K562 (cell line): ENCODE data around the gene NCOA6. TPM values are rescaled to one million over a fixed set of nuclear protein-coding genes. Genes with fewer than 3 reads are reported as not detected.

Source experiments
- ATAC-seq: fragments of 200-7000 bp; cut with Tn5 transposase; 3 replicates; pipeline ENCODE4 v1.9.1; 2020; ENCODE audit warnings: moderate library complexity
- BruUV-seq: library from RNA; stranded (reverse); fragments of 400-500 nt; replicated peaks from 2 replicates; lab custom pipeline; 2021; lab: Mats Ljungman, UMichigan
- CTCF ChIA-PET: fragments of 300-600 bp; formaldehyde crosslinking; extraction: SDS; loops from one replicate; lab custom pipeline; 2021; ENCODE audit warnings: low intra/inter-chr PET ratio; lab: Yijun Ruan, JAX
- POLR2A ChIA-PET: fragments of 300-600, 350-650 bp; sonication (Branson Sonifier 250); formaldehyde crosslinking; extraction: SDS; loops from one replicate; lab custom pipeline; 2021; ENCODE audit warnings: antibody characterized with exemption, inconsistent platforms; lab: Yijun Ruan, JAX
- DNase-seq, 4 experiments: peaks; one replicate each; pipeline versions ENCODE4 v3.0.0 to v3.0.0-alpha.2; 2011 to 2018; ENCODE audit warnings: low spot score in 3 of 4, mixed read lengths in 3 of 4; ENCODE audit errors: extremely low read depth in 1 of 4
- FAIRE-seq: peaks from 2 replicates; lab custom pipeline; 2011; peaks lifted over from hg19 to GRCh38; lab: Jason Lieb, UNC
- H2AFZ ChIP-seq: 2 replicates; pipeline ENCODE4 v1.6.0; 2011; ENCODE audit warnings: low read depth, low read length, control low read depth, inconsistent platforms
- H3K27ac ChIP-seq: fragments of 200-600 bp; 3 replicates; pipeline ENCODE4 v1.8.0; 2011; ENCODE audit warnings: low read depth, mild to moderate bottlenecking, control low read depth, inconsistent platforms, low read length, moderate library complexity, mixed read lengths; ENCODE audit errors: extremely low read depth
- H3K27me3 ChIP-seq, 2 experiments: fragments of 300-600 bp in 1 of 2; 2 replicates in 1 of 2; 3 replicates in 1 of 2; pipeline versions ENCODE4 v1.6.0 to v1.8.0; 2011; ENCODE audit warnings: inconsistent platforms in 2 of 2, low read length in 2 of 2, mild to moderate bottlenecking in 1 of 2, mixed read lengths in 1 of 2, moderate library complexity in 1 of 2; ENCODE audit not compliant: control insufficient read depth in 2 of 2, insufficient read depth in 2 of 2
- H3K36me3 ChIP-seq: fragments of 300-600 bp; 3 replicates; pipeline ENCODE4 v1.8.0; 2011; ENCODE audit warnings: mild to moderate bottlenecking, low read length, inconsistent platforms; ENCODE audit not compliant: control insufficient read depth, insufficient read depth
- H3K4me1 ChIP-seq, 2 experiments: fragments of 200-600 bp in 1 of 2; replicated peaks in 1 of 2; 2 replicates in 1 of 2; 3 replicates in 1 of 2; pipeline versions ENCODE4 v1.5.1 to v1.8.0; 2011; ENCODE audit warnings: inconsistent platforms in 2 of 2, low read length in 2 of 2, mild to moderate bottlenecking in 1 of 2, mixed read lengths in 1 of 2, moderate library complexity in 1 of 2; ENCODE audit not compliant: control insufficient read depth in 2 of 2, insufficient read depth in 2 of 2
- H3K4me2 ChIP-seq: 2 replicates; pipeline ENCODE4 v1.6.1; 2011; ENCODE audit warnings: low read length, control low read depth, inconsistent platforms, mixed read lengths; ENCODE audit not compliant: insufficient read depth
- H3K4me3 ChIP-seq: fragments of 200-600 bp; sonication (generic), shearing (Covaris generic); 2 replicates; pipeline ENCODE4 v1.5.1; 2016; ENCODE audit warnings: control low read depth, inconsistent platforms
- H3K79me2 ChIP-seq: fragments of 200-600 bp; 3 replicates; pipeline ENCODE4 v1.8.0; 2011; ENCODE audit warnings: low read length, inconsistent platforms; ENCODE audit not compliant: control insufficient read depth, insufficient read depth
- H3K9ac ChIP-seq, 2 experiments: 2 replicates each; pipeline versions ENCODE4 v1.6.0 to v1.6.1; 2011; ENCODE audit warnings: low read depth in 2 of 2, low read length in 2 of 2, control low read depth in 1 of 2, inconsistent platforms in 1 of 2, mild to moderate bottlenecking in 1 of 2, mixed read lengths in 1 of 2; ENCODE audit not compliant: insufficient read depth in 1 of 2
- H3K9me1 ChIP-seq: one replicate; pipeline ENCODE4 v1.6.0; 2011; ENCODE audit warnings: inconsistent platforms, mild to moderate bottlenecking, low read length, moderate library complexity; ENCODE audit not compliant: control insufficient read depth, insufficient read depth
- H3K9me3 ChIP-seq: replicated peaks from 2 replicates; pipeline ENCODE4 v1.5.1; 2011; ENCODE audit warnings: low read depth, low read length, inconsistent platforms; ENCODE audit not compliant: control insufficient read depth, insufficient read depth
- H4K20me1 ChIP-seq: replicated peaks from 2 replicates; pipeline ENCODE4 v1.6.1; 2011; ENCODE audit warnings: low read length, inconsistent platforms, mixed read lengths; ENCODE audit not compliant: control insufficient read depth, insufficient read depth
- EP400 ChIP-seq: fragments of 450-650 bp; IDR thresholded peaks from 2 replicates; pipeline ENCODE4 v1.6.1; 2017; ENCODE audit warnings: antibody characterized with exemption, mild to moderate bottlenecking, moderate library complexity
- FIP1L1 ChIP-seq: fragments of 200-400 bp; formaldehyde crosslinking; IDR thresholded peaks from 2 replicates; pipeline ENCODE4 v1.6.1; 2018; ENCODE audit warnings: mild to moderate bottlenecking, low read depth, low read length; ENCODE audit not compliant: poor library complexity, severe bottlenecking
- GABPA ChIP-seq: fragments of 200-800 bp; sonication (Bioruptor generic); conservative IDR thresholded peaks from 2 replicates; pipeline ENCODE4 v1.6.1; 2016; ENCODE audit warnings: low read depth, missing genetic modification characterization, missing compliant biosample characterization
- MAFF ChIP-seq: IDR thresholded peaks from 2 replicates; pipeline ENCODE4 v1.6.1; 2012; ENCODE audit warnings: low read length, improper control_type of control experiment
- MCM2 ChIP-seq: fragments of 450-650 bp; IDR thresholded peaks from 2 replicates; pipeline ENCODE4 v1.6.1; 2017; ENCODE audit warnings: low read depth, mild to moderate bottlenecking
- MTA2 ChIP-seq: fragments of 450-650 bp; IDR thresholded peaks from 2 replicates; pipeline ENCODE4 v1.6.1; 2016; ENCODE audit warnings: low read depth
- NCOA2 ChIP-seq, 2 experiments: fragments of 450-650 bp; IDR thresholded peaks; 2 replicates each; pipeline ENCODE4 v1.6.1; 2018; ENCODE audit warnings: mild to moderate bottlenecking in 2 of 2, moderate library complexity in 1 of 2; ENCODE audit not compliant: partially characterized antibody in 2 of 2
- NR2C1 ChIP-seq, 2 experiments: fragments of 450-650 bp; IDR thresholded peaks; 2 replicates each; pipeline ENCODE4 v1.6.1; 2017; ENCODE audit warnings: mild to moderate bottlenecking in 2 of 2, antibody characterized with exemption in 1 of 2, inconsistent platforms in 1 of 2, missing compliant biosample characterization in 1 of 2, missing genetic modification characterization in 1 of 2
- SIN3B ChIP-seq: fragments of 450-650 bp; IDR thresholded peaks from 2 replicates; pipeline ENCODE4 v1.6.1; 2017; ENCODE audit warnings: low read depth, mild to moderate bottlenecking, moderate library complexity
- SMAD3 ChIP-seq: fragments of 450-650 bp; formaldehyde crosslinking; conservative IDR thresholded peaks from 2 replicates; pipeline ENCODE4 v1.4.0; 2020; ENCODE audit warnings: mild to moderate bottlenecking
- SNRNP70 ChIP-seq: fragments of 200-400 bp; formaldehyde crosslinking; optimal IDR thresholded peaks from 2 replicates; pipeline ENCODE3; 2017; ENCODE audit warnings: low read depth, low read length
- WGBS: fragments of 100-300 bp; shearing (Covaris generic); methylation state at CpG from one replicate; pipeline ENCODE4 v1.1.6; 2016; ENCODE audit warnings: low coverage, mixed read lengths; ENCODE audit not compliant: insufficient coverage; ENCODE audit errors: missing lambda C conversion rate; 5-methylcytosine and 5-hydroxymethylcytosine counted together
- in situ Hi-C: fragments of 300-500 bp; cut with MboI; formaldehyde crosslinking; loops from 4 replicates; pipeline ENCODE4 v1.15.0; 2018; ENCODE audit warnings: inconsistent platforms, mixed read lengths
- intact Hi-C: fragments of 100-400 bp; cut with micrococcal nuclease; formaldehyde crosslinking; loops from 2 replicates; pipeline ENCODE4 v1.14.2; 2022
- polyA plus RNA-seq, 8 experiments: library from polyadenylated mRNA; depleted of rRNA in 4 of 8; stranded (reverse) in 5 of 8; unstranded in 3 of 8; fragments of >200 nt; fragmentation: Nextera tagmentation in 2 of 8; fragmentation: Illumina TruSeq in 1 of 8; extraction: Ambion mirVana in 2 of 8; extraction: Trizol in 1 of 8; gene quantifications; 2 replicates each; pipeline versions ENCODE4 v1.2.1 to v1.2.3, GENCODE V29; 2011 to 2014; ENCODE audit warnings: inconsistent platforms in 1 of 8, missing spikeins in 1 of 8
- small RNA-seq: library from RNA; depleted of rRNA; stranded (forward); fragments of <200 nt; gene quantifications from one replicate; pipeline ENCODE3, GENCODE V24; 2014
- total RNA-seq, 7 experiments: library from RNA; depleted of rRNA in 6 of 7; stranded (reverse); fragments of >200 nt in 6 of 7; fragmentation: Illumina TruSeq in 2 of 7; extraction: Trizol in 2 of 7; gene quantifications; 2 replicates each; pipeline versions ENCODE4 v1.2.1 to v1.2.3, GENCODE V29; 2011 to 2021; ENCODE audit warnings: low replicate concordance in 1 of 7

Gene NCOA6
- total and polyA plus RNA-seq, 9 of the 15 experiments (the other 6 are each of a cell fraction or from before 2014, with no cell fraction given): 6.1 to 25.0 (median 9.5) TPM

GRCh38 chr20:34669094-34669493, 156.4 kb downstream of the NCOA6 start:
- Histone ChIP-seq H3K79me2 (peaks cover 12% of the 10 kb centered on the region; the same call in 2 of the 3 replicates), H3K27ac (no peak overlapping the region), H2AFZ (no peak overlapping the region), H3K9me1 (no peaks in the 10 kb centered on the region), H3K4me3 (no peak overlapping the region), H3K4me2 (no peak overlapping the region), H3K36me3 (no peaks in the 10 kb centered on the region), H4K20me1 (no peaks in the 10 kb centered on the region), H3K27me3 (no peaks in the 10 kb centered on the region), H3K4me1 (no peaks in the 10 kb centered on the region; a peak in 1 of 5 replicates)
- DNase-seq: no peak
- BruUV-seq: no TSS peak
- CTCF ChIA-PET: no interaction called here
- intact Hi-C loops: no loop called here
- ATAC-seq: no peak
- TF ChIP-seq SIN3B (no peak), NR2C1 (IDR thresholded peaks at IDR 0.05) (no peak), NR2C1 (tag; IDR thresholded peaks at IDR 0.05) (no peak), EP400 (no peak), FIP1L1 (no peak), MTA2 (no peak), SNRNP70 (no peak), MCM2 (no peak), SMAD3 (CRISPR knock-in tag) (no peak), MAFF (no peak), GABPA (tag) (no peak), NCOA2 (IDR thresholded peaks at IDR 0.05; ENCODE audit: partially characterized antibody in 2 of 2) (no peak)
- TF ChIP-seq, all 486 proteins: peak for 0
- Histone ChIP-seq H3K9ac (no peak overlapping the region), H3K9me3 (no peaks in the 10 kb centered on the region)
- POLR2A ChIA-PET: interaction anchor here (0.5 to 0.7 kb wide), 2 partner anchors 8 to 14 kb away, joined by 3 read pairs; partner anchors contain the start of gene PIGU
- in situ Hi-C loops: no loop called here
- WGBS: 94% methylated on average over 1 of the region's 1 CpG
- no peak for FAIRE-seq

Small RNAs within 50 kb of the gene (small RNA-seq; reads per million reads assigned to genes)
- not detected for gene AL118520.1

Other genes starting within 250 kb of the NCOA6 start
- gene PIGU, start 148.6 kb downstream of the NCOA6 start, total RNA-seq (2014; rRNA removed): 14.9 and 19.9 TPM in 2 replicates
- 28.1 and 32.0 TPM in 2 replicates for gene PIGU, start 148.6 kb downstream of the NCOA6 start, total RNA-seq (2014; rRNA removed; fragmentation: Illumina TruSeq; extraction: Trizol)
- 32.1 and 32.4 TPM in 2 replicates for gene PIGU, start 148.6 kb downstream of the NCOA6 start, total RNA-seq (2015; rRNA removed; fragmentation: Illumina TruSeq; extraction: Trizol)
- gene PIGU, start 148.6 kb downstream of the NCOA6 start, total RNA-seq (2021): 25.0 and 26.0 TPM in 2 replicates
- 92.0 and 100 TPM in 2 replicates for gene PIGU, start 148.6 kb downstream of the NCOA6 start, polyA plus RNA-seq (2011; rRNA removed)
- 50.5 and 63.3 TPM in 2 replicates for gene PIGU, start 148.6 kb downstream of the NCOA6 start, polyA plus RNA-seq (2014; fragmentation: Illumina TruSeq; extraction: Trizol)
- 10 to 100 TPM in 1 of 2 experiments, 1 to 10 TPM in 1; 6.5 to 14.2 TPM for gene PIGU, start 148.6 kb downstream of the NCOA6 start, polyA plus RNA-seq (2014; fragmentation: Nextera tagmentation; extraction: Ambion mirVana)
- 28.9 and 37.2 TPM in 2 replicates for gene PIGU, start 148.6 kb downstream of the NCOA6 start, polyA plus RNA-seq (2014; rRNA removed)
- 0.94 and 1.3 TPM in 2 replicates for gene TP53INP2, start 121.3 kb downstream of the NCOA6 start, total RNA-seq (2014; rRNA removed)
- gene TP53INP2, start 121.3 kb downstream of the NCOA6 start, total RNA-seq (2014; rRNA removed; fragmentation: Illumina TruSeq; extraction: Trizol): 0.62 and 0.93 TPM in 2 replicates
- gene TP53INP2, start 121.3 kb downstream of the NCOA6 start, total RNA-seq (2015; rRNA removed; fragmentation: Illumina TruSeq; extraction: Trizol): 0.43 and 0.64 TPM in 2 replicates
- 3.6 and 4.2 TPM in 2 replicates for gene TP53INP2, start 121.3 kb downstream of the NCOA6 start, total RNA-seq (2021)
- gene TP53INP2, start 121.3 kb downstream of the NCOA6 start, polyA plus RNA-seq (2011; rRNA removed): 1.5 and 2.2 TPM in 2 replicates
- 5.0 and 5.5 TPM in 2 replicates for gene TP53INP2, start 121.3 kb downstream of the NCOA6 start, polyA plus RNA-seq (2014; fragmentation: Illumina TruSeq; extraction: Trizol)
- gene TP53INP2, start 121.3 kb downstream of the NCOA6 start, polyA plus RNA-seq (2014; fragmentation: Nextera tagmentation; extraction: Ambion mirVana): 1 to 10 TPM; 1.0 to 1.1 TPM
- gene TP53INP2, start 121.3 kb downstream of the NCOA6 start, polyA plus RNA-seq (2014; rRNA removed): 1.4 and 2.1 TPM in 2 replicates
- gene GGT7, start 47.2 kb upstream of the NCOA6 start, total RNA-seq (2014; rRNA removed): 5.9 and 8.7 TPM in 2 replicates
- 1.9 and 2.9 TPM in 2 replicates for gene GGT7, start 47.2 kb upstream of the NCOA6 start, total RNA-seq (2014; rRNA removed; fragmentation: Illumina TruSeq; extraction: Trizol)
- 3.1 and 3.3 TPM in 2 replicates for gene GGT7, start 47.2 kb upstream of the NCOA6 start, total RNA-seq (2015; rRNA removed; fragmentation: Illumina TruSeq; extraction: Trizol)
- gene GGT7, start 47.2 kb upstream of the NCOA6 start, total RNA-seq (2021): 16.4 and 18.3 TPM in 2 replicates
- gene GGT7, start 47.2 kb upstream of the NCOA6 start, polyA plus RNA-seq (2011; rRNA removed): 11.4 and 22.1 TPM in 2 replicates
- 8.4 and 9.8 TPM in 2 replicates for gene GGT7, start 47.2 kb upstream of the NCOA6 start, polyA plus RNA-seq (2014; fragmentation: Illumina TruSeq; extraction: Trizol)
- under 1 TPM; 0.04 to 0.07 TPM for gene GGT7, start 47.2 kb upstream of the NCOA6 start, polyA plus RNA-seq (2014; fragmentation: Nextera tagmentation; extraction: Ambion mirVana)
- 17.3 and 21.6 TPM in 2 replicates for gene GGT7, start 47.2 kb upstream of the NCOA6 start, polyA plus RNA-seq (2014; rRNA removed)
- 94.3 and 97.9 TPM in 2 replicates for gene ACSS2, start 51.0 kb upstream of the NCOA6 start, total RNA-seq (2014; rRNA removed)
- 49.5 and 52.9 TPM in 2 replicates for gene ACSS2, start 51.0 kb upstream of the NCOA6 start, total RNA-seq (2014; rRNA removed; fragmentation: Illumina TruSeq; extraction: Trizol)
- 43.7 and 48.6 TPM in 2 replicates for gene ACSS2, start 51.0 kb upstream of the NCOA6 start, total RNA-seq (2015; rRNA removed; fragmentation: Illumina TruSeq; extraction: Trizol)
- gene ACSS2, start 51.0 kb upstream of the NCOA6 start, total RNA-seq (2021): 64.0 and 66.2 TPM in 2 replicates
- 246 and 419 TPM in 2 replicates for gene ACSS2, start 51.0 kb upstream of the NCOA6 start, polyA plus RNA-seq (2011; rRNA removed)
- 64.0 and 77.6 TPM in 2 replicates for gene ACSS2, start 51.0 kb upstream of the NCOA6 start, polyA plus RNA-seq (2014; fragmentation: Illumina TruSeq; extraction: Trizol)
- 10 to 100 TPM; 21.9 to 26.5 TPM for gene ACSS2, start 51.0 kb upstream of the NCOA6 start, polyA plus RNA-seq (2014; fragmentation: Nextera tagmentation; extraction: Ambion mirVana)
- 78.4 and 81.5 TPM in 2 replicates for gene ACSS2, start 51.0 kb upstream of the NCOA6 start, polyA plus RNA-seq (2014; rRNA removed)
- gene GSS, start 130.2 kb upstream of the NCOA6 start, total RNA-seq (2014; rRNA removed): 89.4 and 96.2 TPM in 2 replicates
- gene GSS, start 130.2 kb upstream of the NCOA6 start, total RNA-seq (2014; rRNA removed; fragmentation: Illumina TruSeq; extraction: Trizol): 67.1 and 71.3 TPM in 2 replicates
- 70.3 and 75.8 TPM in 2 replicates for gene GSS, start 130.2 kb upstream of the NCOA6 start, total RNA-seq (2015; rRNA removed; fragmentation: Illumina TruSeq; extraction: Trizol)
- 85.7 and 93.2 TPM in 2 replicates for gene GSS, start 130.2 kb upstream of the NCOA6 start, total RNA-seq (2021)
- 165 and 169 TPM in 2 replicates for gene GSS, start 130.2 kb upstream of the NCOA6 start, polyA plus RNA-seq (2011; rRNA removed)
- 102 and 107 TPM in 2 replicates for gene GSS, start 130.2 kb upstream of the NCOA6 start, polyA plus RNA-seq (2014; fragmentation: Illumina TruSeq; extraction: Trizol)
- 10 to 100 TPM; 18.4 to 40.4 TPM for gene GSS, start 130.2 kb upstream of the NCOA6 start, polyA plus RNA-seq (2014; fragmentation: Nextera tagmentation; extraction: Ambion mirVana)
- 114 and 130 TPM in 2 replicates for gene GSS, start 130.2 kb upstream of the NCOA6 start, polyA plus RNA-seq (2014; rRNA removed)
- gene MYH7B, start 130.2 kb upstream of the NCOA6 start, total RNA-seq (2014; rRNA removed): 0.14 TPM in 1 of 2 replicates, not detected in the other
- not detected in 2 replicates for gene MYH7B, start 130.2 kb upstream of the NCOA6 start, total RNA-seq (2014; rRNA removed; fragmentation: Illumina TruSeq; extraction: Trizol)
- gene MYH7B, start 130.2 kb upstream of the NCOA6 start, total RNA-seq (2015; rRNA removed; fragmentation: Illumina TruSeq; extraction: Trizol): 0.11 TPM in 1 of 2 replicates, not detected in the other
- 0.11 and 0.13 TPM in 2 replicates for gene MYH7B, start 130.2 kb upstream of the NCOA6 start, total RNA-seq (2021)
- 0.22 and 0.37 TPM in 2 replicates for gene MYH7B, start 130.2 kb upstream of the NCOA6 start, polyA plus RNA-seq (2011; rRNA removed)
- gene MYH7B, start 130.2 kb upstream of the NCOA6 start, polyA plus RNA-seq (2014; fragmentation: Illumina TruSeq; extraction: Trizol): 0.06 and 0.07 TPM in 2 replicates
- gene MYH7B, start 130.2 kb upstream of the NCOA6 start, polyA plus RNA-seq (2014; fragmentation: Nextera tagmentation; extraction: Ambion mirVana): not detected
- gene MYH7B, start 130.2 kb upstream of the NCOA6 start, polyA plus RNA-seq (2014; rRNA removed): 0.09 and 0.34 TPM in 2 replicates